ENCODE results near the gene SPDEF. TPM values are rescaled to one million over a fixed set of nuclear protein-coding genes. Genes with fewer than 3 reads are reported as not detected.

SPDEF gene
- total and polyA plus RNA-seq, 11 donors = 0.12 to 0.46 (median 0.23) TPM; not detected in 2

DNA sequence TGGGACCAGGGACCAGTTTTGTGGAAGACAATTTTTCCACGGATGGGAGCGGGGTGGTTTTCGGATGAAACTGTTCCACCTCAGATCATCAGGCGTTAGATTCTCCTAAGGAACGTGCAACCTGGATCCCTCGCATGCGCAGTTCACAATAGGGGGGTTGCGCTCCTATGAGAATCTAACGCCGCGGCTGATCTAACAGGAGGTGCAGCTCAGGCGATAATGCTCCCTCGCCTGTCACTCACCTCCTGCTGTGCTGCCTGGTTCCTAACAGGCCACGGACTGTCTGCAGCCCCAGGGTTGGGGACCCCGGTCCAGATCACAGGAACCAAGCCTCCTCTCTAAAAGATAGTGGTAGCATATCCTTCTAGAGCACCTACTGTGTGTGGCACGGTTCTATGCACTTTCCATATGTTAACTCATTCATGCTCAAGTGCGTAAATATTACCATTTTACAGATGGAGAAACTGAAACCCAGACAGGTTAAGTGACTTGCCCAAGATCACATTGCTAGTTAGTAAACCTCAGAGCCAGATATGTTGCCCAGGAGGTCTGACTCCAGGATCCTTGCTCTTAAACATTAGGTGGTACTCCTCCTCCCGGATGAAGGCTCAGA, 25.3 kb downstream of the SPDEF start:
- Histone ChIP-seq H3K27me3 (no peaks in the 10 kb centered on the region), H3K36me3 (no peaks in the 10 kb centered on the region), H3K4me3 (peak overlapping the region in 2 of 12 donors; percentile 28 to 44), H3K4me1 (peaks cover 0 to 18% (median 8%) of the 10 kb centered on the region in 12 donors), H3K27ac (peak overlapping the region in 3 of 12 donors; percentile 42 to 61 (median 57)), H3K9me3 (no peaks in the 10 kb centered on the region)
- 90 to 94% (median 91%) methylated on average over 17 to 18 of the region's 18 CpGs for WGBS, 4 donors
- ATAC-seq (no peak), DNase-seq (peak in 2 of 5 donors; percentile 14 to 18)
- no peak for TF ChIP-seq POLR2A (IDR thresholded peaks at IDR 0.05)
- TF ChIP-seq, protein P1, sequence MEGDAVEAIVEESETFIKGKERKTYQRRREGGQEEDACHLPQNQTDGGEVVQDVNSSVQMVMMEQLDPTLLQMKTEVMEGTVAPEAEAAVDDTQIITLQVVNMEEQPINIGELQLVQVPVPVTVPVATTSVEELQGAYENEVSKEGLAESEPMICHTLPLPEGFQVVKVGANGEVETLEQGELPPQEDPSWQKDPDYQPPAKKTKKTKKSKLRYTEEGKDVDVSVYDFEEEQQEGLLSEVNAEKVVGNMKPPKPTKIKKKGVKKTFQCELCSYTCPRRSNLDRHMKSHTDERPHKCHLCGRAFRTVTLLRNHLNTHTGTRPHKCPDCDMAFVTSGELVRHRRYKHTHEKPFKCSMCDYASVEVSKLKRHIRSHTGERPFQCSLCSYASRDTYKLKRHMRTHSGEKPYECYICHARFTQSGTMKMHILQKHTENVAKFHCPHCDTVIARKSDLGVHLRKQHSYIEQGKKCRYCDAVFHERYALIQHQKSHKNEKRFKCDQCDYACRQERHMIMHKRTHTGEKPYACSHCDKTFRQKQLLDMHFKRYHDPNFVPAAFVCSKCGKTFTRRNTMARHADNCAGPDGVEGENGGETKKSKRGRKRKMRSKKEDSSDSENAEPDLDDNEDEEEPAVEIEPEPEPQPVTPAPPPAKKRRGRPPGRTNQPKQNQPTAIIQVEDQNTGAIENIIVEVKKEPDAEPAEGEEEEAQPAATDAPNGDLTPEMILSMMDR (IDR thresholded peaks at IDR 0.05) = no peak
- intact Hi-C loops (cut with DNase I) = loop anchor here in 2 of 10 donors (5.0 kb wide), 1 partner anchor 76 kb away; no protein-coding TSS in a partner anchor

DNA sequence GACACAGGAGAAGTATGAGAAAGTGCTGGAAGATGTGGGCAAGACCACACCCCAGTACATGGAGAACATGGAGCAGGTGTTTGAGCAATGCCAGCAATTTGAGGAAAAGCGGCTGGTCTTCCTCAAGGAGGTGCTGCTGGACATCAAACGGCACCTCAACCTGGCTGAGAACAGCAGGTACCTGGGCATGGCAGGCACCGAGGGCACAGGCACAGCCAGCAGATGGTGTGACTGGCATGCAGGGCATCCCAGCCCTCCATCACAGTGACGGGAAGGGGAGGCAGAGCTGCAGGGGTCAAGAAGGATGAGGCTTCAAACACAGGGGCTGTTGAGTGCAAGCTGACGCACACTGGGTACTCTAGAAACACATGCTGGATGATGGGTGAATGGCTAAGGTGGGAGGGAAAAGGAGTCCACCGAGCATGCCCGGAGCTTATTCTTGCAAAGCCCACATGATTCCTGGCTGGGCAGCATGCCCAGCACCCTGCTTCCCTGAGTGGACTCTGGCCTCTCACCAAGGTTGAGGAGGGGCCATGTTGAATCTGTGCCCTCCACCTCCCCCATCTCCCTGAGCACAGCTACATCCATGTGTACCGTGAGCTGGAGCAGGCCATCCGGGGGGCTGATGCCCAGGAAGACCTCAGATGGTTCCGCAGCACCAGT, 26.3 kb downstream of the SPDEF start:
- no peak overlapping the region for H3K27ac ChIP-seq
- TF ChIP-seq, protein P1 (IDR thresholded peaks at IDR 0.05) = no peak
- no peak for TF ChIP-seq POLR2A (IDR thresholded peaks at IDR 0.05)
- peaks cover 0 to 18% (median 8%) of the 10 kb centered on the region in 12 donors for H3K4me1 ChIP-seq
- ATAC-seq = peak in 2 of 4 donors; percentile 1 to 34
- peak in 4 of 5 donors; percentile 34 to 73 (median 48) for DNase-seq
- intact Hi-C loops (cut with DNase I) = loop anchor here in 7 of 10 donors (5.0 to 10.0 kb wide), 4 partner anchors 78 to 613 kb away; partner anchors contain the start of genes ILRUN (in 1 of the 7) and TCP11 (in 1 of the 7)
- H3K4me3 ChIP-seq = no peak overlapping the region
- H3K9me3 ChIP-seq = no peaks in the 10 kb centered on the region
- H3K36me3 ChIP-seq = no peaks in the 10 kb centered on the region
- H3K27me3 ChIP-seq = no peaks in the 10 kb centered on the region
- WGBS, 4 donors = 45 to 61% (median 51%) methylated on average over 6 to 10 of the region's 10 CpGs

DNA sequence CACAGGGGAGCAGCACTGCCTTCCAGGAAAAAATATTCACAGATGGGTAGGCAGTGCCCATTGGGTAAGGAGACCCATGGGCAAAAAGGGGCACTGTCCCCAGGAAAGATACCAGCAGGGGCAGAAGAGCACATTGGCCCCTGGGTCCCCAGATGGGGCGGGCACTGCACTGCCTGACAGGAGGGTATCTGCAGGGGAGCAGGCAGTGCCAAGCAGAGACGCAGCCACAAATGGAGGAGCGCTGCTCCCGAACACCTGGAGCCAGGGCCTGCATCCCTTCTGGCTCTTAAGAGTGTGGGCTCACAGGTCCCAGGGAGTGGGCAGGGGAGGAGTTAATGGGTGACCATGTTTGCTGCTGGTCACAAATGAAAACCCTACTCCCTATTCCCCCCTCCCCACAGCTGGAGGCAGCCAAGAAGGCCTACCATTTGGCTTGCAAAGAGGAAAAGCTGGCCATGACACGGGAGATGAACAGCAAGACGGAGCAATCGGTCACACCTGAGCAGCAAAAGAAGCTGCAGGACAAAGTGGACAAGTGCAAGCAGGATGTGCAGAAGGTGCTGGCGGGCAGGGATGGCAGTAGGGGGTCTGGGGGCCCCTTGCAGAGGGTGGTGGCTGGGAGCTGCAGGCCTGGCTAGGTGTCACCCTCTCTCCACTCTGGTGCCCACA, 27.0 kb downstream of the SPDEF start:
- Histone ChIP-seq H3K4me3 (no peak overlapping the region), H3K27me3 (no peaks in the 10 kb centered on the region), H3K9me3 (no peaks in the 10 kb centered on the region), H3K27ac (no peak overlapping the region), H3K4me1 (peaks cover 0 to 18% (median 8%) of the 10 kb centered on the region in 12 donors), H3K36me3 (no peaks in the 10 kb centered on the region)
- DNase-seq (peak in 3 of 5 donors; percentile 11 to 37 (median 13)), ATAC-seq (no peak)
- WGBS, 4 donors = 91 to 95% (median 92%) methylated on average over 8 of the region's 8 CpGs
- no peak for TF ChIP-seq POLR2A (IDR thresholded peaks at IDR 0.05)
- TF ChIP-seq, protein P1 (IDR thresholded peaks at IDR 0.05) = no peak
- intact Hi-C loops (cut with DNase I) = loop anchor here in 5 of 10 donors (5.0 to 10.0 kb wide), 4 partner anchors 78 to 613 kb away; partner anchors contain the start of genes ILRUN (in 1 of the 5) and TCP11 (in 1 of the 5)

All from heart left ventricle (tissue), 16 donors.